ENCODE data around the gene BDH1.
A peak's percentile ranks its signal among the peaks of the same experiment; 100 is the strongest.
"Not testable (repeated sequence)": the region's sequence is repeated elsewhere in the genome, so short reads cannot be mapped to it uniquely, and the experiment has no call there.

BDH1 gene

GRCh38 chr3:197520311-197521276 lies 35.2 kb downstream of the BDH1 start:
- DNase-seq: peak; percentile 7

- no peak for DNase-seq
Observed at GRCh38 chr3:197519801-197520211, 36.0 kb downstream of the BDH1 start.

GRCh38 chr3:197518881-197519421 lies 36.8 kb downstream of the BDH1 start:
- no peak for DNase-seq

GRCh38 chr3:197517922-197518683 lies 37.7 kb downstream of the BDH1 start:
- not testable (repeated sequence) for DNase-seq

GRCh38 chr3:197516890-197517606 lies 38.7 kb downstream of the BDH1 start:
- DNase-seq: not testable (repeated sequence)

GRCh38 chr3:197516517-197516889 lies 39.3 kb downstream of the BDH1 start:
- DNase-seq: no peak

- no peak for DNase-seq
Observed at GRCh38 chr3:197514786-197515355, 40.9 kb downstream of the BDH1 start.

- no peak for DNase-seq
Observed at GRCh38 chr3:197513953-197514785, 41.6 kb downstream of the BDH1 start.

GRCh38 chr3:197512691-197513571 lies 42.8 kb downstream of the BDH1 start:
- DNase-seq: no peak

GRCh38 chr3:197511853-197512635 lies 43.7 kb downstream of the BDH1 start:
- no peak for DNase-seq

- no peak for DNase-seq
Observed at GRCh38 chr3:197511130-197511529, 44.6 kb downstream of the BDH1 start.

GRCh38 chr3:197510642-197511018 lies 45.1 kb downstream of the BDH1 start:
- DNase-seq: no peak

GRCh38 chr3:197508924-197509775 lies 46.6 kb downstream of the BDH1 start:
- DNase-seq: no peak

- DNase-seq: peak; percentile 18
Observed at GRCh38 chr3:197508461-197508860, 47.3 kb downstream of the BDH1 start.

GRCh38 chr3:197508051-197508451 lies 47.7 kb downstream of the BDH1 start:
- no peak for DNase-seq

- no peak for DNase-seq
Observed at GRCh38 chr3:197507541-197507940, 48.2 kb downstream of the BDH1 start.

- DNase-seq: no peak
Observed at GRCh38 chr3:197507081-197507480, 48.7 kb downstream of the BDH1 start.

- DNase-seq: no peak
Observed at GRCh38 chr3:197505796-197506548, 49.8 kb downstream of the BDH1 start.
